Breast epithelium (tissue), 3 donors: ENCODE data around the gene TANC1.

Experiments
- POLR2A ChIP-seq: fragments of 450-650 bp; IDR thresholded peaks from one replicate; pipeline ENCODE4 v1.6.1; 2016; ENCODE audit warnings: antibody characterized with exemption, mild to moderate bottlenecking, moderate library complexity
- TF ChIP-seq, protein P1 (sequence below), 3 donors: fragments of 450-650 bp; IDR thresholded peaks; one replicate each; pipeline ENCODE4 v1.5.1; 2016 to 2017; ENCODE audit warnings: antibody characterized with exemption in 3 of 3, mild to moderate bottlenecking in 3 of 3, moderate library complexity in 3 of 3

DNA sequence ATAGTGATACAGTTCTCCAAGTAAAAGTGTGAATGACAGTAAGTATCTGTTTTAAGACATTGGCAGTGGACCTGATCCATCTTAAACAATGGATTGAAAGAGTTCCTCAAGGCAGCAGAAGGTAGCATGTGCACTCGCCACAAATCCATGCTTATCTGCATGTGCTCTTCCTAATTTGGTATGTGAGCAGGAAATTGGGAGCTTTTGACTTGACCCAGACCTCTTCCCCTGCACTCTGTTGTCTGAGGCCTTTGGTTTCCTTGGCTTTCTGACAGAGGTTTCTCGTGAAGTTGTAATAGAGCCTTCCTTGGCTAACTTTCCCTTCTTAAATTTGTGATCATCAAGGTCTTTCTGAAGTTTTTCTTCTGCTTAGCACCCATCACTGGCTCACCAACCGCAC, 204.0 kb downstream of the TANC1 start:
- TF ChIP-seq POLR2A, result no peak
- TF ChIP-seq, protein P1, sequence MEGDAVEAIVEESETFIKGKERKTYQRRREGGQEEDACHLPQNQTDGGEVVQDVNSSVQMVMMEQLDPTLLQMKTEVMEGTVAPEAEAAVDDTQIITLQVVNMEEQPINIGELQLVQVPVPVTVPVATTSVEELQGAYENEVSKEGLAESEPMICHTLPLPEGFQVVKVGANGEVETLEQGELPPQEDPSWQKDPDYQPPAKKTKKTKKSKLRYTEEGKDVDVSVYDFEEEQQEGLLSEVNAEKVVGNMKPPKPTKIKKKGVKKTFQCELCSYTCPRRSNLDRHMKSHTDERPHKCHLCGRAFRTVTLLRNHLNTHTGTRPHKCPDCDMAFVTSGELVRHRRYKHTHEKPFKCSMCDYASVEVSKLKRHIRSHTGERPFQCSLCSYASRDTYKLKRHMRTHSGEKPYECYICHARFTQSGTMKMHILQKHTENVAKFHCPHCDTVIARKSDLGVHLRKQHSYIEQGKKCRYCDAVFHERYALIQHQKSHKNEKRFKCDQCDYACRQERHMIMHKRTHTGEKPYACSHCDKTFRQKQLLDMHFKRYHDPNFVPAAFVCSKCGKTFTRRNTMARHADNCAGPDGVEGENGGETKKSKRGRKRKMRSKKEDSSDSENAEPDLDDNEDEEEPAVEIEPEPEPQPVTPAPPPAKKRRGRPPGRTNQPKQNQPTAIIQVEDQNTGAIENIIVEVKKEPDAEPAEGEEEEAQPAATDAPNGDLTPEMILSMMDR (IDR thresholded peaks at IDR 0.05), result no peak
